Smooth muscle cell (in vitro differentiated cells): ENCODE results near the gene DPH1. TPM values are rescaled to one million over a fixed set of nuclear protein-coding genes. Genes with fewer than 3 reads are reported as not detected.

ENCODE experiments used
- DNase-seq: peaks from one replicate; lab custom pipeline; 2025; ENCODE audit not compliant: unreplicated experiment; lab: John Stamatoyannopoulos, UW
- H2AFZ ChIP-seq: fragments of 200-600 bp; sonication (generic); 2 replicates; pipeline ENCODE4 v1.6.0; 2016; ENCODE audit warnings: antibody characterized with exemption, low read depth, mild to moderate bottlenecking
- H3F3A ChIP-seq: fragments of 200-600 bp; sonication (generic); 2 replicates; pipeline ENCODE4 v1.6.0; 2017; ENCODE audit warnings: antibody characterized with exemption, low read depth
- H3K27ac ChIP-seq: fragments of 200-600 bp; sonication (generic); 2 replicates; pipeline ENCODE4 v1.5.1; 2016; ENCODE audit warnings: low read depth, mild to moderate bottlenecking
- H3K27me3 ChIP-seq: fragments of 200-600 bp; sonication (generic); 2 replicates; pipeline ENCODE4 v1.6.1; 2016; ENCODE audit warnings: low read depth, mild to moderate bottlenecking
- H3K36me3 ChIP-seq: fragments of 200-600 bp; sonication (generic); 2 replicates; pipeline ENCODE4 v1.5.1; 2016; ENCODE audit warnings: low read depth
- H3K4me1 ChIP-seq: fragments of 200-600 bp; sonication (generic); 2 replicates; pipeline ENCODE4 v1.5.1; 2016; ENCODE audit warnings: low read depth
- H3K4me2 ChIP-seq: fragments of 200-600 bp; sonication (generic); 2 replicates; pipeline ENCODE4 v1.6.0; 2016; ENCODE audit warnings: mild to moderate bottlenecking
- H3K4me3 ChIP-seq: fragments of 200-600 bp; sonication (generic); 2 replicates; pipeline ENCODE4 v1.5.1; 2016; ENCODE audit warnings: mild to moderate bottlenecking
- H3K79me2 ChIP-seq: fragments of 200-600 bp; sonication (generic); 2 replicates; pipeline ENCODE4 v1.6.0; 2016; ENCODE audit warnings: low read depth, mild to moderate bottlenecking
- H3K9ac ChIP-seq: fragments of 200-600 bp; sonication (generic); 2 replicates; pipeline ENCODE4 v1.6.0; 2016; ENCODE audit warnings: low read depth
- H3K9me3 ChIP-seq: fragments of 200-600 bp; sonication (generic); replicated peaks from 2 replicates; pipeline ENCODE4 v1.5.1; 2016; ENCODE audit warnings: low read depth
- H4K20me1 ChIP-seq: fragments of 200-600 bp; sonication (generic); 2 replicates; pipeline ENCODE4 v1.6.0; 2016; ENCODE audit warnings: low read depth
- WGBS: methylation state at CpG from one replicate; pipeline ENCODE4 v1.1.7; 2016; ENCODE audit warnings: low lambda C conversion rate; 5-methylcytosine and 5-hydroxymethylcytosine counted together
- polyA plus RNA-seq: library from polyadenylated mRNA; unstranded; fragments of >200 nt; fragmentation: Nextera tagmentation; extraction: Ambion mirVana; gene quantifications from 2 replicates; pipeline ENCODE4 v1.2.1, GENCODE V29; 2016
- total RNA-seq: library from RNA; depleted of rRNA; stranded (reverse); fragments of >200 nt; gene quantifications from 2 replicates; pipeline ENCODE4 v1.2.3, GENCODE V29; 2014
- TF ChIP-seq, protein P1 (sequence below): fragments of 200-600 bp; sonication (generic); IDR thresholded peaks from 2 replicates; pipeline ENCODE4 v1.5.1; 2017; ENCODE audit warnings: borderline replicate concordance, mild to moderate bottlenecking, antibody characterized with exemption; ENCODE audit not compliant: insufficient read depth, poor library complexity, severe bottlenecking

DPH1 gene
- total and polyA plus RNA-seq, 2 experiments from 2014 or later: 15.9 to 33.6 TPM

DNA sequence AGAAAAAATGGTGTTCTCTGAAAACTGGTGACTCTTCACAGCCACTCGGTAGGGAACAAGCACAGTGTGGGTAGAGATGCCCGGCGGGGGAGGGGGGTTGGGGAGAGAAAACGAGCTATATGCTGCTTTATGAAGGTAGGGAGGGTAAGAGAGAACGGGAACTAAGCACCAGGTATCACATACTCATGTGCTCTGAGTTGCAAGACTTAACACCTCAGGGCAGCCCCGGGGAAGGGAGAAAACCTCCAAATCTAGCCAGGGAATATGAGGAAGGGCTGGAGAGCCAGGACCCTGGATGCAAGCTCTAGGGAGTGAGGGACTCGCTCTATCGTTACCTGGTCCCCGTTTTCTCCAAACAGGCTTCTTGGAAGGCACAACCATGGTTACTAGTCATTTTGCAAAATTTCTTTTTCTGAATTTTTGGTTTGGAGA, 60.3 kb downstream of the DPH1 start:
- Histone ChIP-seq H3K27me3 (no peaks in the 10 kb centered on the region), H4K20me1 (no peaks in the 10 kb centered on the region), H3K79me2 (no peaks in the 10 kb centered on the region), H3K36me3 (no peaks in the 10 kb centered on the region), H3F3A (peaks cover 24% of the 10 kb centered on the region), H3K4me3 (no peak overlapping the region), H3K27ac (peak overlapping the region; percentile 79), H3K9ac (no peak overlapping the region), H3K4me2 (peak overlapping the region; percentile 72), H3K4me1 (peaks cover 18% of the 10 kb centered on the region), H2AFZ (no peak overlapping the region), H3K9me3 (no peaks in the 10 kb centered on the region)
- TF ChIP-seq, protein P1, sequence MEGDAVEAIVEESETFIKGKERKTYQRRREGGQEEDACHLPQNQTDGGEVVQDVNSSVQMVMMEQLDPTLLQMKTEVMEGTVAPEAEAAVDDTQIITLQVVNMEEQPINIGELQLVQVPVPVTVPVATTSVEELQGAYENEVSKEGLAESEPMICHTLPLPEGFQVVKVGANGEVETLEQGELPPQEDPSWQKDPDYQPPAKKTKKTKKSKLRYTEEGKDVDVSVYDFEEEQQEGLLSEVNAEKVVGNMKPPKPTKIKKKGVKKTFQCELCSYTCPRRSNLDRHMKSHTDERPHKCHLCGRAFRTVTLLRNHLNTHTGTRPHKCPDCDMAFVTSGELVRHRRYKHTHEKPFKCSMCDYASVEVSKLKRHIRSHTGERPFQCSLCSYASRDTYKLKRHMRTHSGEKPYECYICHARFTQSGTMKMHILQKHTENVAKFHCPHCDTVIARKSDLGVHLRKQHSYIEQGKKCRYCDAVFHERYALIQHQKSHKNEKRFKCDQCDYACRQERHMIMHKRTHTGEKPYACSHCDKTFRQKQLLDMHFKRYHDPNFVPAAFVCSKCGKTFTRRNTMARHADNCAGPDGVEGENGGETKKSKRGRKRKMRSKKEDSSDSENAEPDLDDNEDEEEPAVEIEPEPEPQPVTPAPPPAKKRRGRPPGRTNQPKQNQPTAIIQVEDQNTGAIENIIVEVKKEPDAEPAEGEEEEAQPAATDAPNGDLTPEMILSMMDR: no peak
- WGBS: 73% methylated on average over 9 of the region's 9 CpGs
- no peak for DNase-seq

DNA sequence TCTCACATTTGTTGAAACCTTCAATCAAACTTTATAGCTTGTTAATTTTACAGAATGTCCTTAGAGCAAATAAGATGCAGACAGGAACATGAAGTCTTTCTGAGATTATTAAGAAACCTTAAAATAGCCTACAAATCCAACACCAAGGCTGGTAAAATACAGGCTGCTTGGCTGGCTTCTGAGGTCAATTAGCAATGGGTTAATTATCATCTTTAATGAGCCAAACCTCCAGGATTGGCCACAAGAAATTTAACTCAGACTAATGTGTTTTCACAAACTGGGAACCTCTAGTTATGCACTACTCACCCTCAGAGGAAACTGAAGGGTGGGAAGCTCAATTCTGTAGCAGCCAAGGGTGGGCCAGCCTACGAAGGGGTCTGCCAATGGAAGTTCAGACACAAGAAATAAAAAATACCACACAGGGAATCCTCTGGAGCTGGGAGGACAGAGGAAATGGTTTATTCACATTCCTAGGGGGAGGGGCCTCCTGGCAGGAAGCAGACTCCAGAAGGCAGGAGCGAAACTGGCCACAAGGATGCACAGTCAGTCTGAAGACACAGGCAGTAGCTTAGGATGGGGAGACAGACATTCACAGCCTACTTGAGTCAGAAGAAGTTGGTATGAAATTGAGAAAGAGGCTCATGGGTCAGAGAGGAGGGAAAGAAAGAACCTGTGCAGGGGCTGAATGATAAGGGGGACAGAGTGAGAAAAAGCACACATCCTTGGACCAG, 61.0 kb downstream of the DPH1 start:
- Histone ChIP-seq H3K27ac (peak overlapping the region; percentile 79), H3F3A (peaks cover 19% of the 10 kb centered on the region), H3K4me2 (peak overlapping the region; percentile 72), H3K27me3 (no peaks in the 10 kb centered on the region), H3K36me3 (no peaks in the 10 kb centered on the region), H3K79me2 (no peaks in the 10 kb centered on the region), H4K20me1 (no peaks in the 10 kb centered on the region), H3K4me3 (no peak overlapping the region), H3K9me3 (no peaks in the 10 kb centered on the region), H3K9ac (peak overlapping the region; percentile 21), H2AFZ (no peak overlapping the region), H3K4me1 (peaks cover 25% of the 10 kb centered on the region)
- peak; percentile 16 for DNase-seq
- TF ChIP-seq, protein P1: peak; percentile 9
- 21% methylated on average over 2 of the region's 2 CpGs for WGBS

DNA sequence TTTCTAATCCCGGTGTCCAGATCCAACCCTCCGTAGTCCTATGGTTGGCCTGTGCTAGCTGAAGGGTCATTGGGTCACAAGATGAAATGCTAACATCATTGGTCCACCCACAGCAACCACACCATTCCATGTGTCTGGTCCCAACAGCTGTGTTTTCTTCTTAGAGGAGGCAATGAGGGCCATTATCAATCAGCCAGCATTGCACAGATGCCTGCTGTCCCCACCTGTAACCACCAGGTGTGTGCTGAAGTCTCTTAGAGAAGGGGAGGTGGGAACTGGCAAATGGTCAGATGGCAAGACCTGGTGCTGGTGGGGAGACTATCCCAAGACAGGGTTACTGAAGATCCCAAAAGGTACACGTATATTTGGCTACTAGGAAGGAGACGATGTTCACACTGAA, 62.3 kb downstream of the DPH1 start:
- no peaks in the 10 kb centered on the region for H4K20me1 ChIP-seq
- WGBS: 97% methylated on average over 4 of the region's 4 CpGs
- H3K27ac ChIP-seq: peak overlapping the region; percentile 79
- H3K4me2 ChIP-seq: no peak overlapping the region
- no peak overlapping the region for H3K4me3 ChIP-seq
- H3F3A ChIP-seq: peaks cover 19% of the 10 kb centered on the region
- no peaks in the 10 kb centered on the region for H3K36me3 ChIP-seq
- TF ChIP-seq, protein P1: no peak
- no peaks in the 10 kb centered on the region for H3K9me3 ChIP-seq
- no peak overlapping the region for H2AFZ ChIP-seq
- H3K27me3 ChIP-seq: no peaks in the 10 kb centered on the region
- H3K79me2 ChIP-seq: no peaks in the 10 kb centered on the region
- no peak for DNase-seq
- peaks cover 27% of the 10 kb centered on the region for H3K4me1 ChIP-seq
- H3K9ac ChIP-seq: no peak overlapping the region

DNA sequence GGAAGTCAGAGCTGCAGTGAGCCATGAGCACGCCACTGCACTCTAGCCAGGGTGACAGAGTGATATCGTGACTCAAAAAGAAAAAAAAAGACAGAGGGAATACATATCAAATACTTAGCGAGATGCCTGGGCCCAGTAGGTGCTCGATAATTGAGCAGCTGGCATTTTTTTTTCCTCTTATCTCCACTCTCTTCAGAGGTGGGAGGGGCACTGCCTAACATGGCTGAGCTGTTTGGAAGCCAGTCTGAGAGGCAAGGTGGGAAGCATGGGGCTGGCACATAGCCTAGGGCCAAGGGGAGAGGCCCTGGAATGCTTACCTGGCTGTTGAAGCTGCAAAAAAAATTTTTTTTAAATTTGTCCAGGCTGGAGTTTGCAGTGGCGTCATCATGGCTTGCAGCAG, 63.4 kb downstream of the DPH1 start:
- Histone ChIP-seq H3K9me3 (no peaks in the 10 kb centered on the region), H4K20me1 (no peaks in the 10 kb centered on the region), H3K79me2 (no peaks in the 10 kb centered on the region), H3K27ac (no peak overlapping the region), H3K36me3 (no peaks in the 10 kb centered on the region), H3K4me1 (peaks cover 27% of the 10 kb centered on the region), H3F3A (peaks cover 19% of the 10 kb centered on the region), H3K9ac (no peak overlapping the region), H2AFZ (no peak overlapping the region), H3K4me2 (no peak overlapping the region), H3K4me3 (no peak overlapping the region), H3K27me3 (no peaks in the 10 kb centered on the region)
- TF ChIP-seq, protein P1: no peak
- 85% methylated on average over 5 of the region's 5 CpGs for WGBS
- DNase-seq: no peak
